K562 (cell line): Measurements from ENCODE around the gene TMCC1. TPM values are rescaled to one million over a fixed set of nuclear protein-coding genes. Genes with fewer than 3 reads are reported as not detected.

ENCODE experiments used
- GTF3C2 ChIP-seq: IDR thresholded peaks from 3 replicates; pipeline ENCODE4 v1.6.1; 2011; ENCODE audit warnings: borderline replicate concordance, mild to moderate bottlenecking, moderate library complexity; ENCODE audit not compliant: insufficient read length; ENCODE audit errors: extremely low read depth
- HCFC1 ChIP-seq: IDR thresholded peaks from 2 replicates; pipeline ENCODE4 v1.6.1; 2012; ENCODE audit warnings: low read depth, low read length, improper control_type of control experiment
- HIVEP1 ChIP-seq: fragments of 250-450 bp; sonication (Bioruptor Pico); IDR thresholded peaks from 2 replicates; pipeline ENCODE4 v1.4.0; 2020; ENCODE audit warnings: mild to moderate bottlenecking
- IRF1 ChIP-seq: sonication (generic); formaldehyde crosslinking; IDR thresholded peaks from 2 replicates; pipeline ENCODE4 v1.8.0; 2022; ENCODE audit warnings: missing genetic modification reagents, mild to moderate bottlenecking, borderline replicate concordance
- PTRF ChIP-seq: fragments of 450-650 bp; IDR thresholded peaks from 2 replicates; pipeline ENCODE4 v1.6.1; 2016; ENCODE audit warnings: mild to moderate bottlenecking, missing genetic modification characterization, missing compliant biosample characterization
- SOX6 ChIP-seq: fragments of 450-650 bp; IDR thresholded peaks from 2 replicates; pipeline ENCODE4 v1.6.1; 2014; ENCODE audit warnings: mild to moderate bottlenecking
- TCF15 ChIP-seq: fragments of 250-450 bp; sonication (Bioruptor Pico); IDR thresholded peaks from 2 replicates; pipeline ENCODE4 v1.8.0; 2022; ENCODE audit warnings: moderate library complexity, mild to moderate bottlenecking, inconsistent platforms
- USF2 ChIP-seq: sonication (generic); formaldehyde crosslinking; IDR thresholded peaks from 2 replicates; pipeline ENCODE4 v1.5.0; 2020; ENCODE audit warnings: missing genetic modification reagents
- polyA plus RNA-seq, 8 experiments: library from polyadenylated mRNA; depleted of rRNA in 4 of 8; stranded (reverse) in 5 of 8; unstranded in 3 of 8; fragments of >200 nt; fragmentation: Nextera tagmentation in 2 of 8; fragmentation: Illumina TruSeq in 1 of 8; extraction: Ambion mirVana in 2 of 8; extraction: Trizol in 1 of 8; gene quantifications; 2 replicates each; pipeline versions ENCODE4 v1.2.1 to v1.2.3, GENCODE V29; 2011 to 2014; ENCODE audit warnings: inconsistent platforms in 1 of 8, missing spikeins in 1 of 8
- total RNA-seq, 7 experiments: library from RNA; depleted of rRNA in 6 of 7; stranded (reverse); fragments of >200 nt in 6 of 7; fragmentation: Illumina TruSeq in 2 of 7; extraction: Trizol in 2 of 7; gene quantifications; 2 replicates each; pipeline versions ENCODE4 v1.2.1 to v1.2.3, GENCODE V29; 2011 to 2021; ENCODE audit warnings: low replicate concordance in 1 of 7

TMCC1 gene
- total and polyA plus RNA-seq, 9 of the 15 experiments (the other 6 are each of a cell fraction or from before 2014, with no cell fraction given) = 0.89 to 8.7 (median 4.0) TPM

- TF ChIP-seq USF2 = no peak
- no peak for TF ChIP-seq HCFC1
- TF ChIP-seq SOX6 = no peak
- TF ChIP-seq IRF1 (CRISPR knock-in tag) = no peak
- TF ChIP-seq PTRF = no peak
- TF ChIP-seq GTF3C2 = no peak
- TF ChIP-seq TCF15 (CRISPR knock-in tag) = no peak
- TF ChIP-seq HIVEP1 (CRISPR knock-in tag) = no peak
Measured at GRCh38 chr3:129638481-129638880, 255.0 kb downstream of the TMCC1 start (continued).
